ENCODE data around the gene NTN4.

GRCh38 chr12:95699579-95699978, 91.0 kb downstream of the NTN4 start:
- no peak for TF ChIP-seq CTCF (IDR thresholded peaks at IDR 0.05)
- no peak for TF ChIP-seq POLR2A (IDR thresholded peaks at IDR 0.05)
